ENCODE results near the gene NR1H3. TPM values are rescaled to one million over a fixed set of nuclear protein-coding genes. Genes with fewer than 3 reads are reported as not detected.
"Not testable (repeated sequence)": the region's sequence is repeated elsewhere in the genome, so short reads cannot be mapped to it uniquely, and the experiment has no call there.

The NR1H3 gene
- 2.2 and 2.3 TPM in 2 replicates for total RNA-seq (2014; rRNA removed; shearing (Covaris generic))

GRCh38 chr11:47257517-47258316 lies at the start of gene NR1H3:
NR1H3 (plus strand) TSS chr11:47257996; CDS start chr11:47259217, 1,221 bp downstream.
- DNase-seq (ENCODE audit: low read depth): peak; percentile 52

GRCh38 chr11:47208008-47208552 lies 49.7 kb upstream of the NR1H3 start:
- DNase-seq (ENCODE audit: low read depth): not testable (repeated sequence)

GRCh38 chr11:47208628-47209027 lies 49.2 kb upstream of the NR1H3 start:
- no peak for DNase-seq (ENCODE audit: low read depth)

GRCh38 chr11:47212938-47213337 lies 44.9 kb upstream of the NR1H3 start:
- no peak for DNase-seq (ENCODE audit: low read depth)

GRCh38 chr11:47213950-47214565 lies 43.7 kb upstream of the NR1H3 start:
- DNase-seq (ENCODE audit: low read depth): peak; percentile 93

- no peak for DNase-seq (ENCODE audit: low read depth)
Observed at GRCh38 chr11:47215366-47215910, 42.4 kb upstream of the NR1H3 start.

GRCh38 chr11:47216121-47216798 lies 41.5 kb upstream of the NR1H3 start:
- peak; percentile 88 for DNase-seq (ENCODE audit: low read depth)

- peak; percentile 36 for DNase-seq (ENCODE audit: low read depth)
Observed at GRCh38 chr11:47220401-47220821, 37.4 kb upstream of the NR1H3 start.

GRCh38 chr11:47222696-47223095 lies 35.1 kb upstream of the NR1H3 start:
- DNase-seq (ENCODE audit: low read depth): no peak

- DNase-seq (ENCODE audit: low read depth): no peak
Observed at GRCh38 chr11:47225552-47226400, 32.0 kb upstream of the NR1H3 start.

GRCh38 chr11:47229161-47229560 lies 28.6 kb upstream of the NR1H3 start:
- DNase-seq (ENCODE audit: low read depth): no peak

- no peak for DNase-seq (ENCODE audit: low read depth)
Observed at GRCh38 chr11:47233051-47233450, 24.7 kb upstream of the NR1H3 start.

- DNase-seq (ENCODE audit: low read depth): peak; percentile 53
Observed at GRCh38 chr11:47233989-47234668, 23.7 kb upstream of the NR1H3 start.

GRCh38 chr11:47234669-47235100 lies 23.1 kb upstream of the NR1H3 start:
- DNase-seq (ENCODE audit: low read depth): peak; percentile 50

- no peak for DNase-seq (ENCODE audit: low read depth)
Observed at GRCh38 chr11:47235163-47235562, 22.6 kb upstream of the NR1H3 start.

GRCh38 chr11:47236482-47236881 lies 21.3 kb upstream of the NR1H3 start:
- peak; percentile 43 for DNase-seq (ENCODE audit: low read depth)

GRCh38 chr11:47239852-47240251 lies 17.9 kb upstream of the NR1H3 start:
- no peak for DNase-seq (ENCODE audit: low read depth)

GRCh38 chr11:47241841-47242301 lies 15.9 kb upstream of the NR1H3 start:
- DNase-seq (ENCODE audit: low read depth): no peak

GRCh38 chr11:47242596-47243192 lies 15.1 kb upstream of the NR1H3 start:
- DNase-seq (ENCODE audit: low read depth): no peak

- no peak for DNase-seq (ENCODE audit: low read depth)
Observed at GRCh38 chr11:47243454-47243853, 14.3 kb upstream of the NR1H3 start.
